Panc1 (cell line): Measurements from ENCODE around the gene KIRREL3. TPM values are rescaled to one million over a fixed set of nuclear protein-coding genes. Genes with fewer than 3 reads are reported as not detected.

Experiments used
- ATAC-seq: fragments of 200-7000 bp; cut with Tn5 transposase; 2 replicates; pipeline ENCODE4 v1.9.1; 2020; ENCODE audit warnings: mild to moderate bottlenecking, moderate library complexity
- BruUV-seq: library from RNA; stranded (reverse); fragments of 400-500 nt; replicated peaks from 2 replicates; lab custom pipeline; 2021; lab: Mats Ljungman, UMichigan
- CTCF ChIA-PET: fragments of 300-600 bp; sonication (Branson Sonifier 250); formaldehyde crosslinking; loops from one replicate; lab custom pipeline; 2022; ENCODE audit warnings: antibody characterized with exemption; lab: Charles Lee
- POLR2A ChIA-PET: fragments of 300-600 bp; sonication (Branson Sonifier 250); formaldehyde crosslinking; loops from one replicate; lab custom pipeline; 2022; ENCODE audit warnings: antibody characterized with exemption; lab: Charles Lee
- DNase-seq: peaks from one replicate; pipeline ENCODE4 v3.0.0-alpha.2; 2010; ENCODE audit warnings: low read depth, low spot score
- H3K27ac ChIP-seq: 2 replicates; pipeline ENCODE4 v1.5.1; 2011; ENCODE audit warnings: mild to moderate bottlenecking, low read length, inconsistent platforms
- H3K27me3 ChIP-seq: fragments of 200-500 bp; sonication (Bioruptor generic); 2 replicates; pipeline ENCODE4 v1.6.0; 2014; ENCODE audit warnings: low read length, inconsistent platforms; ENCODE audit not compliant: control insufficient read depth, insufficient read depth
- H3K36me3 ChIP-seq: fragments of 200-500 bp; sonication (Bioruptor generic); 2 replicates; pipeline ENCODE4 v1.5.1; 2014; ENCODE audit warnings: inconsistent platforms, mild to moderate bottlenecking, low read length, moderate library complexity; ENCODE audit not compliant: control insufficient read depth, insufficient read depth
- H3K4me1 ChIP-seq: 2 replicates; pipeline ENCODE4 v1.5.1; 2011; ENCODE audit warnings: inconsistent platforms, mild to moderate bottlenecking, low read length, moderate library complexity; ENCODE audit not compliant: control insufficient read depth, insufficient read depth
- H3K4me3 ChIP-seq, 2 experiments: 2 replicates each; pipeline ENCODE4 v1.5.1; 2011 to 2012; ENCODE audit warnings: low read depth in 2 of 2, low read length in 2 of 2, mild to moderate bottlenecking in 2 of 2, inconsistent platforms in 1 of 2, moderate library complexity in 1 of 2
- H3K9me3 ChIP-seq: fragments of 200-500 bp; sonication (Bioruptor generic); 2 replicates; pipeline ENCODE4 v1.5.1; 2014; ENCODE audit warnings: low read depth, mild to moderate bottlenecking, inconsistent platforms, low read length, moderate library complexity; ENCODE audit not compliant: control insufficient read depth, insufficient read depth
- POLR2AphosphoS5 ChIP-seq: IDR thresholded peaks from 2 replicates; pipeline ENCODE4 v1.6.1; 2012; ENCODE audit warnings: mild to moderate bottlenecking, low read depth, low read length, moderate library complexity
- SIN3A ChIP-seq: IDR thresholded peaks from 2 replicates; pipeline ENCODE4 v1.6.1; 2012; ENCODE audit warnings: low read depth, mild to moderate bottlenecking, low read length, moderate library complexity, borderline replicate concordance; ENCODE audit not compliant: insufficient read depth
- TCF7L2 ChIP-seq: IDR thresholded peaks from 2 replicates; pipeline ENCODE4 v1.6.1; 2011; ENCODE audit warnings: mild to moderate bottlenecking, low read depth, low read length, inconsistent platforms
- in situ Hi-C: cut with HindIII; loops from 2 replicates; pipeline ENCODE4 v1.10.0; 2016; ENCODE audit warnings: low sequenced_read_pairs, low pct_unique_long_range_greater_than_20kb
- intact Hi-C: fragments of 100-400 bp; cut with micrococcal nuclease; formaldehyde crosslinking; loops from one replicate; pipeline ENCODE4 v1.10.0; 2022; ENCODE audit not compliant: unreplicated experiment
- total RNA-seq: library from RNA; stranded (reverse); gene quantifications from one replicate; pipeline ENCODE4 v1.2.1, GENCODE V29; 2021; ENCODE audit not compliant: unreplicated experiment
- TF ChIP-seq, protein P1 (sequence below), 2 experiments: IDR thresholded peaks; 2 replicates each; pipeline ENCODE4 v1.6.1; 2011 to 2012; ENCODE audit warnings: low read depth in 2 of 2, control low read depth in 1 of 2, low read length in 1 of 2, mild to moderate bottlenecking in 1 of 2, moderate library complexity in 1 of 2; ENCODE audit not compliant: insufficient read depth in 1 of 2
- TF ChIP-seq, protein P2 (sequence below): fragments of 450-650 bp; IDR thresholded peaks from 2 replicates; pipeline ENCODE4 v1.5.1; 2017; ENCODE audit warnings: mild to moderate bottlenecking

Gene KIRREL3
- total RNA-seq, 1 experiment from 2014 or later = 0.36 TPM

DNA sequence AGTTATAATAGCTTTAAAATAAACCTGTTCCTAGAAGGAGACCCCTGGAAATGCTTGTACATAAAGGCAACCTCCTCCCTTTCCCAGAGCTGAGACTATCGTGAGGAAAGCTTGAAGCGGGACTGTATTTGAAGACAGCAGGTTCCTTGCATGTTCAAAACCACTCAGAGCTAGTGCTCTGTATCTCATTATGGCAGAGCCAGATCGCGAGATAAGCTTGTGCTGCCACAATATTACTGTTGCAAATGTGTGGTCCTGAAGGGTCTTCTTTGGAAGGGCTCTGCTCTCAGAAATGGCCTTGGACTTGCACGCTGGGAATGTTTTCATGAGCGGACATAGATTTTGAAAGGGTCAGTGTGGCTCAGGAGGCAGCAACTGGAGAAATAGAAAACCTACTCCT, 168.2 kb downstream of the KIRREL3 start:
- CTCF ChIA-PET = no interaction called here
- BruUV-seq = no TSS peak
- H3K4me1 ChIP-seq = no peaks in the 10 kb centered on the region
- H3K36me3 ChIP-seq = no peaks in the 10 kb centered on the region
- no peak for ATAC-seq
- no peak for DNase-seq
- no peak overlapping the region for H3K27ac ChIP-seq
- H3K9me3 ChIP-seq = no peaks in the 10 kb centered on the region
- in situ Hi-C loops (no loop called here), intact Hi-C loops (no loop called here)
- H3K27me3 ChIP-seq = peaks cover 17% of the 10 kb centered on the region
- TF ChIP-seq SIN3A (no peak), TCF7L2 (no peak), POLR2AphosphoS5 (no peak)
- TF ChIP-seq, protein P1, sequence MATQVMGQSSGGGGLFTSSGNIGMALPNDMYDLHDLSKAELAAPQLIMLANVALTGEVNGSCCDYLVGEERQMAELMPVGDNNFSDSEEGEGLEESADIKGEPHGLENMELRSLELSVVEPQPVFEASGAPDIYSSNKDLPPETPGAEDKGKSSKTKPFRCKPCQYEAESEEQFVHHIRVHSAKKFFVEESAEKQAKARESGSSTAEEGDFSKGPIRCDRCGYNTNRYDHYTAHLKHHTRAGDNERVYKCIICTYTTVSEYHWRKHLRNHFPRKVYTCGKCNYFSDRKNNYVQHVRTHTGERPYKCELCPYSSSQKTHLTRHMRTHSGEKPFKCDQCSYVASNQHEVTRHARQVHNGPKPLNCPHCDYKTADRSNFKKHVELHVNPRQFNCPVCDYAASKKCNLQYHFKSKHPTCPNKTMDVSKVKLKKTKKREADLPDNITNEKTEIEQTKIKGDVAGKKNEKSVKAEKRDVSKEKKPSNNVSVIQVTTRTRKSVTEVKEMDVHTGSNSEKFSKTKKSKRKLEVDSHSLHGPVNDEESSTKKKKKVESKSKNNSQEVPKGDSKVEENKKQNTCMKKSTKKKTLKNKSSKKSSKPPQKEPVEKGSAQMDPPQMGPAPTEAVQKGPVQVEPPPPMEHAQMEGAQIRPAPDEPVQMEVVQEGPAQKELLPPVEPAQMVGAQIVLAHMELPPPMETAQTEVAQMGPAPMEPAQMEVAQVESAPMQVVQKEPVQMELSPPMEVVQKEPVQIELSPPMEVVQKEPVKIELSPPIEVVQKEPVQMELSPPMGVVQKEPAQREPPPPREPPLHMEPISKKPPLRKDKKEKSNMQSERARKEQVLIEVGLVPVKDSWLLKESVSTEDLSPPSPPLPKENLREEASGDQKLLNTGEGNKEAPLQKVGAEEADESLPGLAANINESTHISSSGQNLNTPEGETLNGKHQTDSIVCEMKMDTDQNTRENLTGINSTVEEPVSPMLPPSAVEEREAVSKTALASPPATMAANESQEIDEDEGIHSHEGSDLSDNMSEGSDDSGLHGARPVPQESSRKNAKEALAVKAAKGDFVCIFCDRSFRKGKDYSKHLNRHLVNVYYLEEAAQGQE (IDR thresholded peaks at IDR 0.05; ENCODE audit: insufficient read depth in 1 of 2, low read depth in 2 of 2, low read length in 1 of 2) = no peak
- TF ChIP-seq, protein P2, sequence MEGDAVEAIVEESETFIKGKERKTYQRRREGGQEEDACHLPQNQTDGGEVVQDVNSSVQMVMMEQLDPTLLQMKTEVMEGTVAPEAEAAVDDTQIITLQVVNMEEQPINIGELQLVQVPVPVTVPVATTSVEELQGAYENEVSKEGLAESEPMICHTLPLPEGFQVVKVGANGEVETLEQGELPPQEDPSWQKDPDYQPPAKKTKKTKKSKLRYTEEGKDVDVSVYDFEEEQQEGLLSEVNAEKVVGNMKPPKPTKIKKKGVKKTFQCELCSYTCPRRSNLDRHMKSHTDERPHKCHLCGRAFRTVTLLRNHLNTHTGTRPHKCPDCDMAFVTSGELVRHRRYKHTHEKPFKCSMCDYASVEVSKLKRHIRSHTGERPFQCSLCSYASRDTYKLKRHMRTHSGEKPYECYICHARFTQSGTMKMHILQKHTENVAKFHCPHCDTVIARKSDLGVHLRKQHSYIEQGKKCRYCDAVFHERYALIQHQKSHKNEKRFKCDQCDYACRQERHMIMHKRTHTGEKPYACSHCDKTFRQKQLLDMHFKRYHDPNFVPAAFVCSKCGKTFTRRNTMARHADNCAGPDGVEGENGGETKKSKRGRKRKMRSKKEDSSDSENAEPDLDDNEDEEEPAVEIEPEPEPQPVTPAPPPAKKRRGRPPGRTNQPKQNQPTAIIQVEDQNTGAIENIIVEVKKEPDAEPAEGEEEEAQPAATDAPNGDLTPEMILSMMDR = no peak
- POLR2A ChIA-PET = no interaction called here
- H3K4me3 ChIP-seq = no peak overlapping the region

DNA sequence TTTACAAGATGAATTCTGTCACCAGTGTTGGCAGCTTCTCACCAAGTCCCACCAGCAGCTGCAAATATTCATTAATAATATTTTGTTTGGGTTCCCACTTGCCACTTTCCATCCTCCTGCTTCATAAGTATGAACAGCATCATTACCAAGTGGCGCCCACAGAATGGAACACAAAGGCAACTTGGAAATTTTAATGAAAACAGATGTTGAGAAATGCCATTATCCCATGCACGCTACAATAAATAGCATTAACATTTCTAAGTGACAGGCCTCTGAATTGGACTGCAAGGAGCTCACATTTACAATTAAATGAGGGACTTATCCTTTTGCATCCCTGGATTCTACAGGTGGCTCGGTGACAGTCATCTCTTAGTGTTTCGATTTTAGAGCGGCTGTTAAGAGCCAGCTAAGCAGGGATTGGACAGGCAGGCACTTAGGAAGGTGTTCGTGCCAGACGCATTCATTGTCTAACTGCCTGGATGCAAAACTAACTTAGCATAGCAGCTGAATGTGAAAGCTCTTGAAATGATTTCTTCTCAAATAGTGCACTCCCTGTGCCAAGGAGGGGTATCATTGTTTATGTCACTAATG, 170.3 kb downstream of the KIRREL3 start:
- Histone ChIP-seq H3K4me3 (no peak overlapping the region), H3K27ac (no peak overlapping the region), H3K27me3 (peaks cover 12% of the 10 kb centered on the region), H3K9me3 (no peaks in the 10 kb centered on the region), H3K4me1 (no peaks in the 10 kb centered on the region), H3K36me3 (no peaks in the 10 kb centered on the region)
- BruUV-seq = no TSS peak
- CTCF ChIA-PET = no interaction called here
- ATAC-seq = no peak
- DNase-seq = no peak
- in situ Hi-C loops (no loop called here), intact Hi-C loops (no loop called here)
- POLR2A ChIA-PET = no interaction called here
- no peak for TF ChIP-seq TCF7L2
- TF ChIP-seq, protein P1 (IDR thresholded peaks at IDR 0.05; ENCODE audit: insufficient read depth in 1 of 2, low read depth in 2 of 2, low read length in 1 of 2) = no peak
- TF ChIP-seq SIN3A = no peak
- TF ChIP-seq, protein P2 = no peak
- TF ChIP-seq POLR2AphosphoS5 = no peak
